GM12891 (cell line): ENCODE measurements around the gene EPHB4.

Experiments used
- POLR2A ChIP-seq: IDR thresholded peaks from 2 replicates; pipeline ENCODE4 v1.6.1; 2011; ENCODE audit warnings: low read depth, low read length, control low read depth
- TAF1 ChIP-seq: IDR thresholded peaks from 2 replicates; pipeline ENCODE4 v1.6.1; 2011; ENCODE audit warnings: low read depth, low read length, control low read depth

DNA sequence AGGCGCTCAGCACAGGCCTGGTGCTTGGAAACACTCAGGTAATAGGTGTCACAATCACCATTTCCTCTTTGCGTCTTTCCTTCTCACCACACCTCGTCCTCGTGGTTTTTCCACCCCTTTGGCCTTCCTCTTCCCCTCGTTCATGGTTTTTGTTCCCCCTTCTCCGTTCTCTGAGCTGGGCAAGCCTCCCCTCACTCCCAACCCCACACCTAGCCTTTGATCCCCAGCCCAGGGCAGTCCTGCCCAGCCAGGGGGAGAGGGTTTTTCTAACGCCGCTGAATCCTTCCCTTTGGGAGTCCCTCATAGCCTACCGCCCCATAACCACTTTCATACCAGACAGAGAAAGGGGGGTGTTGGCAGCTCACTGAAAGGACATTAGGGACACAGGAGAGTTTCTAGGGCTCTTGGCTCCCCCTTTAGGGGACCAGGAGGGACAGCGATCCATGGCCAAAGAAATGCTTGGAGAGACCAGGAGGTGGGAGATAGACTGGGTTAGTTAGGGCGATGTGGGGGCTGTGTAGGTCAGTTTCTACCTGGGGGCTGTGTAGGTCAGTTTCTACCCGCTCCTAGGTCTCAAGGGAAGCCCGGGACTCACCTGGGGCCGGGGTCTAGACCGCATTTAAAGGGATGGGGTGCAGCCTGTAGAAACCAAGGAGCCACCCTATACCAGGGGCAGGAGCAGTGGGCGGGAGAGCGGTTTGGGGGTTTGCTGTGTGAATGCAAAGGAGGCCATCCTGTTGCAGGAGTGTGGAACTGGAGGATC lies 1.4 kb downstream of the EPHB4 start:
- no peak for TF ChIP-seq TAF1
- TF ChIP-seq POLR2A = no peak
